ENCODE results near the gene ZBP1.

Gene ZBP1

GRCh38 chr20:57594092-57594951 lies 25.9 kb downstream of the ZBP1 start:
- no peaks in the 10 kb centered on the region for H3K36me3 Mint-ChIP-seq (ENCODE audit: low read depth)
- H3K4me3 Mint-ChIP-seq, result no peak overlapping the region
- no peak overlapping the region for H3K27ac Mint-ChIP-seq
- H3K27me3 Mint-ChIP-seq (ENCODE audit: low read depth, poor library complexity), result peaks cover 18% of the 10 kb centered on the region
- H3K4me1 Mint-ChIP-seq, result peaks cover 30% of the 10 kb centered on the region
- peak; percentile 84 for DNase-seq
- TF ChIP-seq CTCF (IDR thresholded peaks at IDR 0.05), result peak; percentile 87
- H3K9me3 Mint-ChIP-seq, result no peaks in the 10 kb centered on the region

GRCh38 chr20:57593134-57593886 lies 26.9 kb downstream of the ZBP1 start:
- Mint-ChIP-seq H3K9me3 (no peaks in the 10 kb centered on the region), H3K36me3 (ENCODE audit: low read depth) (no peaks in the 10 kb centered on the region), H3K4me3 (no peak overlapping the region), H3K4me1 (peaks cover 30% of the 10 kb centered on the region), H3K27me3 (ENCODE audit: low read depth, poor library complexity) (peaks cover 18% of the 10 kb centered on the region), H3K27ac (no peak overlapping the region)
- DNase-seq, result peak; percentile 45
- TF ChIP-seq CTCF (IDR thresholded peaks at IDR 0.05), result no peak

- Mint-ChIP-seq H3K4me3 (no peak overlapping the region), H3K9me3 (peaks cover 4% of the 10 kb centered on the region), H3K4me1 (peaks cover 25% of the 10 kb centered on the region), H3K27ac (no peak overlapping the region), H3K27me3 (ENCODE audit: low read depth, poor library complexity) (peaks cover 14% of the 10 kb centered on the region), H3K36me3 (ENCODE audit: low read depth) (no peaks in the 10 kb centered on the region)
- TF ChIP-seq CTCF (IDR thresholded peaks at IDR 0.05), result no peak
- DNase-seq, result no peak
These were observed 27.7 kb downstream of the ZBP1 start for GRCh38 chr20:57592263-57593092.

GRCh38 chr20:57591289-57592229 lies 28.7 kb downstream of the ZBP1 start:
- TF ChIP-seq CTCF (IDR thresholded peaks at IDR 0.05), result no peak
- H3K36me3 Mint-ChIP-seq (ENCODE audit: low read depth), result peaks cover 4% of the 10 kb centered on the region
- no peak overlapping the region for H3K27ac Mint-ChIP-seq

More at GRCh38 chr20:57591289-57592229, 28.7 kb downstream of the ZBP1 start:
- Mint-ChIP-seq H3K9me3 (peaks cover 10% of the 10 kb centered on the region), H3K27me3 (ENCODE audit: low read depth, poor library complexity) (peaks cover 12% of the 10 kb centered on the region), H3K4me3 (no peak overlapping the region), H3K4me1 (peaks cover 29% of the 10 kb centered on the region)
- DNase-seq, result no peak

Measured in nephron progenitor cell (in vitro differentiated cells).